Thyroid gland (tissue), 4 donors: ENCODE measurements around the gene DRC3.

ENCODE experiments used
- POLR2A ChIP-seq, 2 donors: fragments of 450-650 bp; IDR thresholded peaks; one replicate each; pipeline ENCODE4 v1.6.1; 2017; ENCODE audit warnings: antibody characterized with exemption in 2 of 2, mild to moderate bottlenecking in 2 of 2, moderate library complexity in 1 of 2
- TF ChIP-seq, protein P1 (sequence below), 6 experiments: fragments of 200-600 bp in 3 of 6; fragments of 450-650 bp in 3 of 6; sonication (generic) in 3 of 6; IDR thresholded peaks; one replicate each; pipeline ENCODE4 v1.5.1; 2016 to 2019; ENCODE audit warnings: antibody characterized with exemption in 6 of 6, mild to moderate bottlenecking in 2 of 6, inconsistent platforms in 1 of 6, moderate library complexity in 1 of 6

GRCh38 chr17:18044609-18045008 lies 71.9 kb downstream of the DRC3 start:
- TF ChIP-seq, protein P1, sequence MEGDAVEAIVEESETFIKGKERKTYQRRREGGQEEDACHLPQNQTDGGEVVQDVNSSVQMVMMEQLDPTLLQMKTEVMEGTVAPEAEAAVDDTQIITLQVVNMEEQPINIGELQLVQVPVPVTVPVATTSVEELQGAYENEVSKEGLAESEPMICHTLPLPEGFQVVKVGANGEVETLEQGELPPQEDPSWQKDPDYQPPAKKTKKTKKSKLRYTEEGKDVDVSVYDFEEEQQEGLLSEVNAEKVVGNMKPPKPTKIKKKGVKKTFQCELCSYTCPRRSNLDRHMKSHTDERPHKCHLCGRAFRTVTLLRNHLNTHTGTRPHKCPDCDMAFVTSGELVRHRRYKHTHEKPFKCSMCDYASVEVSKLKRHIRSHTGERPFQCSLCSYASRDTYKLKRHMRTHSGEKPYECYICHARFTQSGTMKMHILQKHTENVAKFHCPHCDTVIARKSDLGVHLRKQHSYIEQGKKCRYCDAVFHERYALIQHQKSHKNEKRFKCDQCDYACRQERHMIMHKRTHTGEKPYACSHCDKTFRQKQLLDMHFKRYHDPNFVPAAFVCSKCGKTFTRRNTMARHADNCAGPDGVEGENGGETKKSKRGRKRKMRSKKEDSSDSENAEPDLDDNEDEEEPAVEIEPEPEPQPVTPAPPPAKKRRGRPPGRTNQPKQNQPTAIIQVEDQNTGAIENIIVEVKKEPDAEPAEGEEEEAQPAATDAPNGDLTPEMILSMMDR (IDR thresholded peaks at IDR 0.05): no peak
- TF ChIP-seq POLR2A (IDR thresholded peaks at IDR 0.05): no peak
